Retinal pigment epithelial cell (primary cell): ENCODE results near the gene ARHGEF37.
A peak's percentile ranks its signal among the peaks of the same experiment; 100 is the strongest.

Experiments
- DNase-seq: peaks from one replicate; pipeline ENCODE4 v3.0.0-alpha.2; 2010; ENCODE audit warnings: low read depth
- H3K4me3 ChIP-seq: 2 replicates; pipeline ENCODE4 v1.5.1; 2011; ENCODE audit warnings: mild to moderate bottlenecking, low read length, control low read depth, moderate library complexity
- CTCF ChIP-seq: conservative IDR thresholded peaks from 2 replicates; pipeline ENCODE4 v1.5.1; 2011; ENCODE audit warnings: low read depth, low read length, control low read depth, inconsistent platforms

The ARHGEF37 gene

GRCh38 chr5:149633476-149634350, 52.4 kb downstream of the ARHGEF37 start:
- no peak for DNase-seq
- no peak for TF ChIP-seq CTCF
- H3K4me3 ChIP-seq = no peak overlapping the region

GRCh38 chr5:149635394-149635793, 54.1 kb downstream of the ARHGEF37 start:
- TF ChIP-seq CTCF = no peak
- H3K4me3 ChIP-seq = no peak overlapping the region
- no peak for DNase-seq

GRCh38 chr5:149636191-149636860, 55.0 kb downstream of the ARHGEF37 start:
- no peak for DNase-seq
- no peak for TF ChIP-seq CTCF
- no peak overlapping the region for H3K4me3 ChIP-seq

GRCh38 chr5:149636861-149637246, 55.6 kb downstream of the ARHGEF37 start:
- H3K4me3 ChIP-seq = no peak overlapping the region
- DNase-seq = no peak
- peak; percentile 75 for TF ChIP-seq CTCF

GRCh38 chr5:149638136-149638535, 56.8 kb downstream of the ARHGEF37 start:
- no peak for TF ChIP-seq CTCF
- no peak for DNase-seq
- no peak overlapping the region for H3K4me3 ChIP-seq

- no peak for TF ChIP-seq CTCF
- no peak overlapping the region for H3K4me3 ChIP-seq
- no peak for DNase-seq
These were observed 57.4 kb downstream of the ARHGEF37 start for GRCh38 chr5:149638546-149639241.

GRCh38 chr5:149639737-149640136, 58.4 kb downstream of the ARHGEF37 start:
- no peak for TF ChIP-seq CTCF
- no peak overlapping the region for H3K4me3 ChIP-seq
- no peak for DNase-seq
